CD4-positive, alpha-beta T cell treated with Interleukin-15 for 1 hour (primary cell): Measurements from ENCODE around the gene ZC2HC1B.

Experiments used
- DNase-seq: peaks from one replicate; pipeline ENCODE4 v3.0.0-alpha.2; 2020

Gene ZC2HC1B

DNA sequence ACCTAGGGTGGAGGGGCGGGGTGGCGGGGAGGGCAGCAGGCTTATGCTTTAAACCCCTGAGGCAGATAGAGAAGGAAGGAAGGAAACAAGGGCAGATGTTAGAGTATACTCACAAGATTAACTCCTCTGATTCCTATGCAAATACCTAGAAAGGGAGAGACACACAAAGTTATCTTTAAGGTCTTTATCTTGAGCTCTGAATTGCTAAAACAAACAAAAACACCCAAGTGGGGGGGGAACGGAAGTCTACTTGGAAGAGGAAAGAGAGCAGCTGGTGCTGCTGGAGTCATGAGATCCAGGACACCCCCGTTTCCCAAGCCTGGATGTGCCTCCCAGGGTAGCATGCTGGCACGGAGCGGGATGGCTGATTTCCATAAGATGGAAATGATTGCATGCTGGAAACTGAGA lies 100.4 kb downstream of the ZC2HC1B start:
- no peak for DNase-seq

DNA sequence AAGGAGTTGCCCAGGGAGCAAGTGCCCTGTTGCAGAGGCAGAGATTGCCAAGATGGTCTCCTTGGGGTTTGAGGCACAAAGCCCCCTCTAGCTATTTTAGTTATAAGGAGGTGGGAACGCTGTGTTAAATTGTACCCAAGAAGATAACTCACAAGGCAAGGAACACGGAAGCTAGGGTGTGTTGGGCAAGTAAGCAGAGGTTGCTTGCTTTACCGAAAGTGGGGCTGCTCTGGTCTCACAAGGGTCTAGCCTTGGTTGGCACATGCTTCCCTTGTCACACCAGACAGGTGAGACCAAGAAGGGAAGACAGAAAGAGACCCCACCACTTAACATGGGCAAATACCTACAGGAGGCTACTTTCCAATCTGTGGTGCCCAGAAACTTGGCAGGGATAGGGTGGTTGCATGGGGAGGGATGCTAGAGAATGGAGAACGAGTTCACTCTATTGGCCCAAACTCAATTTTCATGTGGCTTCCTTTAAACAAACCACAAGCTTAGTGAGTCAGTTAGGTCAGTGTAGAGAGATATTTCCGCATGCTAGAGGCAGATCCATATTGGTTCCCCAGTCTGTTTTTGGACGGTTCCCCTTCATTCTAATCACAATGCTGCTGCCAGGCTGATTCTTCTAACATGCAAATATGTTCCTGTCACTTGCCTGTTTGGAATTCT lies 101.4 kb downstream of the ZC2HC1B start:
- no peak for DNase-seq

DNA sequence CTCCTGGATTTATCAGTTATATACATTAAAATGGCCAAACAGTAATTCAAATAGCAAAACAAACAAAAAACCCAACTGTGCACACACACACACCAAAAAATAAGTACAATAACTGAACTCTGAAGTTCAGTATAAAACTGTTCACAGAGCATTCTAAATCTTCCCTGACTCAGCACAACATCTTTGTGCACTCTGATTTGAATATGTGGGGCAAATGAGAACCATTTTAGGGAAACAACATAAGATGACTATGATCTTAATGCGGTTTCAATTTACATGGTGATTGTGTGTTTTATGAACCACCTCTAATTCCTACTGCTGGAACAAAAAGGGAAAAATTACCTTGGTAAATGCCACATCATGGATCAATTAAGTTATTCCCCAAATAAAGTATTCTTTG lies 102.0 kb downstream of the ZC2HC1B start:
- DNase-seq = no peak

DNA sequence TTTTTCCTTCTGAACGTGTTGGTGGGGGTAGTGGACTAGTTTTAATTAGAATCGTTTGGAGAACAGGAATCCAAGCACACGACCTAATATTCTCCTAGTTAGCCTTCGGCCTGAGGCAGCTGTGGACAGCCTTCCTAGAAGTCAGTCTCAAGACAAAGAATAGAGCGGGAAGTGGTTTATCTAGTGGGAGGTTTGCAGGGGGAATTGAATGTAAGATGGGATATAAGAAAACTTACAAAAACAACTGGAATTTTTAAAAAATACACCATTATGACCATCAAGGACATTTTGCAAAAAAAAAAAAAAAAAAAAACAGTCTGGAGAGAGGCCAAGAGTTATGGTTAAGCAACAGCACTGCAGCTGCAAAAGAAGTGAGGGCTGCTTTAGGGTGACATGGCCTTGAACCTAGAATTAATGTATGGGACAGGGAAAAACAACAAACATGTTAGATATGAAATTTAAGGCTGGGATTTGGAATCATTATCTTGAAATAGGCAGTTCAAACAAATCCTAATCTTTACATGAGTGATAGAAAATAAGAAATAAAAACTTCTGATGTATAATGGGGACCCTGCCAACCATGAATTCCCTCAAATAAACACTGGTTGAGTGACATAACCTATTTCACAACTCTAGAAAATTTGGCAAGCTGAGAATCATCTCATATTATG lies 103.6 kb downstream of the ZC2HC1B start:
- no peak for DNase-seq

DNA sequence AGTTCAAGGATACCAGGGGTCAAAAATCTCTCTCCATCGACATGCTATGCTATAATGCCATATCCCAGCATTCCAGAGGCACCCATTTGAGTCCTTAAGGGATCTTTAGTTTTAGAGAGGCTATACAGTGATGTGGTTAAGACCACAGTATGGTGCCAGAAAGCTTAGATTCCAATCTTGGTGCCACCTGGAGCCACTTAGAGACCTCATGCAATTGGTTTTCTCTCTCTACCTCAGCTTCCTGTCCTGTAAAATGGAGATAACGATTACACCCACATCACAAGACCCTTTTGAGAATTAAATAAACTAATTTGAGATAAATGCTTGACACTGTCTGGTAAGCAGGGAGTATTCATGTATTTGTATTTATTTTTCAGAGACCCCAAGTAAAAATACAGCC lies 104.8 kb downstream of the ZC2HC1B start:
- no peak for DNase-seq

DNA sequence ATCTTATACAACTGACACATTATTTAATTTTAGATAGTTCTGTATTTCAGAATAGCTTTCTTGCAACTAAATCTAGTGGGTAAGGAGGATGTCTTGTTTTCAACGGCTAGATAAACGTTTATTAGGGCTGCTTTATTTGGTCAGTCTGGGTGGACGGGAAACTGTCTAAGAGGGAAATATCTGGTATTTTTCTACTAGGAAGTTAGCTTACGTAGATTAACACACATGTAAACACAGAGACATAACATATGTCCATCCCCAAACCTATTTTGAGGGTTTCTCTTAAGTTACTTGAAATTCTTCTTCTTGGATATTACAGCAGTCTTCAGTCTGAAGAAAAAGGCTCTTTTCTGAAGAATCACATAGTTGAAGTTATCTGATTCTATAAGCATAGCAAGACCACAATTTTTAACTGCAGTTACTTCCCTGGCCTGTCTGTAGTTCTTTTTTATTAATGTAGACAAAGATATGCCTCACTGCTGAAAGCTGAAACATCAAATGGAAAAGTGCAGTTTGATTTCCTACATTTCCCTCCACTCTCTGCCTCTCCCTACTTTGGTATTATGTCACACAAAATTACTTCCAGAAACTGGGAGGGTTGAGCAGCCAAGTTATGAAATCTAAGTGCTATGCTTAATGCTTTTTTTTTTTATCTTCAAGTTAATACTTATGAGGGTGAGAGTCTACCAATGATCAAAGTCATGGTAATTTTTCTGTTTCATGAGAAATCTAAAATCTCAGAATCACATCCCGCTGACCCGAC lies 106.4 kb downstream of the ZC2HC1B start:
- no peak for DNase-seq

DNA sequence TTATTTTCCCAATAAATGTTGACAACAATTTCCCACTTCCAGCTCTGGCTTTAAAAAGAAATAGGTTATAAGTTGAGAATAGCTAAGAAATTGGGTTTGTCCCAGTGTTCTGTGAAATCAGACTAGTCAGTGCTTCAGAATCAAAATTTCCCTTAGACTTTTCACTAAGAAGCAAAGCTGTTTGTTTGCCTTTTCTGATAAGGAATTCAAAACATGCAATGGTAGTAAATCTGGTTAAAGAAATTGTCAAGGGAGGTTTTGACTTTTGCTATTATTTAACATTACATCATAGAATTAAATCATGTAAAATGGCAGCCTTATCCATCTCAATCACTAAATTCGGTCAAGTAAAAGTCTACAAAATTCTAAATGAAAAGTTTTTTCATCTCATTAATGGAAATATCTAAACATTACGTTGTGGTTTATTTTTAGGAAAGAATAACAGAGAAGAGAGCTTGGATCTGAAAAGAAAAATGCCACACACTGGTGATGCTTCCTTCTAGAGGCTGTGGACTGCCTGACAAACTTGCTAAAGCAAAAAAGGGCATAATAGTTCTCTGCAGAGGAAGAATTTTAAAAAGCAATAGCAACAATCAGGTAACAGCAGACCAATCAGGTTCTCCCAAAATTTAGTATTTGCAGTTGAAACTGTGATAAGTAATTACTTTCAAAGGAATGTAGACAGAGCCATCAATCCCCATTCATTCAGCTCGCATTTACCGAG lies 107.4 kb downstream of the ZC2HC1B start:
- DNase-seq = no peak

DNA sequence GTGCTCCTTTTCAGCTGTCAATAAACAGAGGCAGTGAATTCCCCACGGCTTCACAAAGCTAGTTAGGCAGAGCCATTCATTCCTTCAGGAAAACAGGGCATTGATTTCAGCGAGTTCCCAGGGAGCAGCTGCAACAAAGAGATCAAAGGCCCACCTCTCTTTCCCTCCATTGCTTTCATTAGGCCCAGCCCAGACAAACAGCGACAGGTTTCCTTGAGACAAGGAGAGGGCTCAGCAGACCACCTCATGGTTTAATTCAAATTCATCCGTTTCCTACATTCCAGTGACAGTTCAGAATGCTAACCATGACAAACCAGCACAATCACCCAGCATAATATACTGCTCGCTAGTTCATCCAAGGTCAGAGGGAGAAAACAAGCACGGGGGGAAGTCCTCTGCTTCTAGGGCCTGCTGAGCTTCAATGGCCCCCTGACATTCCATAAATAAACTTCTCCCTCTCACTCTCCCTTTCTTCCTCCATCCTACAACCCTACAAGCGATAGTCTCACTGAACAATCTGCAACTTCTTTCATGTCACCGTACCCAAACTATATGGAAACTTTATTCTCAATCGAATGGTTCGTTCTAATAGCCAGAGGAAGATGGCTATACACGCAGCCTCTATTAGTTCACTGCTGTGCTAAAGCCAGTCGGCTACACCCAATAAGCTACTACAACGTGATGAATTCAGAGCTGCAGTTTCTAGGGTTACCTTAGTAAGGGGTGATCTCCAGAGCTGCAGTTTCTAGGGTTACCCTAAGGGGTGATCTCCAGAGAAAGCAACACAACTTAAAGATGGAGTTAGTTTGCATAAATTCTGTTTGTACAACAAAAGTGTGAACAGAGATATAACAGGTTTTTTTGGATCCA lies 109.1 kb downstream of the ZC2HC1B start:
- no peak for DNase-seq

DNA sequence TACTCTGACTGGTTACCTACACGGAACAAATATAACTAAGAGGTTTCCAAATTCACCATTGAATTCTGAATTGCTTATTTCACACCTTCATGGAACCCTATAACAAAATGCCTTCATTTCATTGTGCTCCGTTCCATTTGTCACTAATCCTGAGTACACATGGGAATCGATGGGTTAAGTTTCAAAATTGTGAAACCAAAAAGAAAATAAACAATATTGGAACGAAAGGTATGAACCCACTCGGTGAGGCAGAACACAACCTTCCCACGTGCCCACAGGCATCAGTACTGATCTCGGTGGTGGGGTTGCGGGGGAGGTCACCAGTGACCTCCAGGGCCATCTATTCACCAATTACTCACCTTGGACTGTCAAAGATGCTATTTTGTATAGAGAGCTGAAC lies 109.8 kb downstream of the ZC2HC1B start:
- no peak for DNase-seq

DNA sequence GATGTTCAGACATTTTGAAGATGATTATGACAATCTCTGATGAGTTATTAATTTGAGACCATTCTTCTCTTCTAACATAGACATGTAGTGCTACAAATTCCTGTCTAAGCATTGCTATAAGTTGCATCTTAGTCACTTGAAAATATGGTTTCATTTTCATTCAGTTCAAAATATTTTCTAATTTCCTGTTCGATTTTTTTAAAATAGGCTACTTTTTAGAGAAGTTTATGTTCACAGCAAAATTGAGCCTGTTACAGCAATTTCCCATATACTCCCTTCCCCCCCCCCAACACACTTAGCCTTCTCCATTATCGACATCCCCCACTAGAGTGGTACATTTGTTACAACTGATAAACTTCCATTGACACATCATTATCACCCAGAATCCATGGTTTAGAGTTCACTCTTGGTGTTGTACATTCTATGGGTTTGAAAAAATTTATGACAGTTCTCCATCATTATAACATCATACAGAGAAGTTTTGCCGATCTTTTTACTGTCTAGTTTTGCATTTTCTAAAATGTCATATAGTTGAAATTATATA lies 112.6 kb downstream of the ZC2HC1B start:
- no peak for DNase-seq

DNA sequence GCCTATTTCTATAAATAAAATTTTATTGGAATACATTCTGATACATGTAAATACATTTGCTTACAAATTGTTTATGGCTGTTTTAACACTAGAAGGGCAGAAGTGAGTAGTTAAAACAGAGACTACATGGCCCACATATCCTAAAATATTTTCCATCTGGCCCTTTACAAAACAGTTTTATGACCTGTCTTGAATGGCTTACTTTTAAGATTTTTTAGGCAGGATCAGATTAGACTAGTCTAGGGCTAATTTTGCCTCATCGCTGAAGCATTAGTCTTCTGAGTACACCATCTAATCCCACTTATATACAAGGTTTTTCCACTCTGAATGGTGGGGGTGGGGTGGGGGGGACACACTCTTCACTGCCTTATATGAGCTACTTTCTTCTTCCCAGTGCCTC lies 116.6 kb downstream of the ZC2HC1B start:
- DNase-seq = no peak

DNA sequence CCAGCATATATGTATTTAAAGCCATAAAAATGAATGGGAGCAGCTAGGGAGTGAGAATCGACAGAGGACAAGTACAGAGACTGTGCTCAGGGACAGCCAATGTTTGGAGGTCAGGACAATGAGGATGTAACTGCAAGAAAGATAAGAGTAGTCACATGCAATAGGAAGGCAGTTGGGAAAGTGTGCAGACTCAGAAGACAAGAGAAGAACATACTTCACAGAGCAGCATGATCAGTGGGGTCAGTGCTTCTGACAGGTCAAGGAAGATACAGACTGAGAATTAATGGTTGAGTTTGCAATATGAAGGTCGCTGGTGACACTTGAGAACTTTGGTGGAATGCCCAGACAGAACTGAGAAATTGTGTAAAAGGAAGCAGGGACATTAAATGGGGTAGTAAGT lies 118.7 kb downstream of the ZC2HC1B start:
- no peak for DNase-seq

DNA sequence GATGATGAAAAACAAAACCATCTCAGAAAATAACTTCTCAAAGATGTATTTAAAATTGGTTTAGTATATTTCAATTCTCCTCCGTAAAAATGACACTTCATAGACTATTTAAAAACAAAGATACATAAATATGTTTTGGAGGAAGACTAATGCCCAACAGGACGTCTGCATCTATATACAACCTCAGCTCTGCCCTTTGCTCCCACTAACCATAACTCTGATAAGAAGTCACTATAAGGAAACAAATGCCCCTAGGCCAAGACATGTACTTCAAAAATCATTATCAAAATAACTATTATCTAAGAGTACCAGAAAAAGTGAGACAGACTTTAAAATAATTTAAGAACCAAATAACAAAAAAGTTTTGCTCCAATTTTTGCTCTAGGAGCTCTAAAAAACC lies 120.4 kb downstream of the ZC2HC1B start:
- no peak for DNase-seq

DNA sequence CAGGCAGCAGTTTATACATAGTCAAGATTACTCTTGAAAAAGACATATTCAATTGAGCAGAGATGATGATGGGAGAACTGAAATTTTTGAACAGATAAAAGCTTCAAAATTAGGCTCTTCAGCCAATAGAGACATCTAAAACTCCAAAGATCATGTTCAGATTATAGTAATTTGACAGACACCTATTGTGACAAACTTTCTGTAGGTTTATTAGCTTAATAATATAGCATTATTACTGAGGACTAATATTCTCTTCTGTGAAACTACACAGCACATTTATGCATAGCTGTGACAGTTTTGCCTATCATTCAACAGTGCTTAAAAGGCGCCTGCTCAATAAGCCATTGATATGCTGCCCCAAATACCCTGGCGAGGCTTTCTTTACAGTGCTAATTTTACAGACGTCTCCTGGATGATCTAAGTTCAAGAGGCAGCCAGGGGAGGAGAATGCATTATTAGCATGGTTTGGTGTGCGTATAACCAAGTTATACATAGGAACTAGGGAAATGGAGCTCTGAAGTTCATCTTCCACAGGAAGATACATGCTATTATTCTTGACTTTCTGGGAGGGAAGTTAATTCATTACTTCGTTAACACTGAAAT lies 122.3 kb downstream of the ZC2HC1B start:
- no peak for DNase-seq
